Fibroblast of skin of abdomen (primary cell): ENCODE measurements around the gene USP17L13. TPM values are rescaled to one million over a fixed set of nuclear protein-coding genes. Genes with fewer than 3 reads are reported as not detected.
A peak's percentile ranks its signal among the peaks of the same experiment; 100 is the strongest.
"Not testable (repeated sequence)": the region's sequence is repeated elsewhere in the genome, so short reads cannot be mapped to it uniquely, and the experiment has no call there.

Source experiments
- DNase-seq: peaks from one replicate; pipeline ENCODE4 v3.0.0-alpha.2; 2013
- polyA plus RNA-seq, 2 experiments: library from polyadenylated mRNA; unstranded; fragments of 120-200 nt; gene quantifications; one replicate each; pipeline ENCODE4 v1.2.1, GENCODE V29; 2013; ENCODE audit not compliant: insufficient read length in 2 of 2

Gene USP17L13
- not detected for polyA plus RNA-seq (2013, experiment 1 of 2; ENCODE audit: insufficient read length)
- polyA plus RNA-seq (2013, experiment 2 of 2; ENCODE audit: insufficient read length) = not detected

DNA sequence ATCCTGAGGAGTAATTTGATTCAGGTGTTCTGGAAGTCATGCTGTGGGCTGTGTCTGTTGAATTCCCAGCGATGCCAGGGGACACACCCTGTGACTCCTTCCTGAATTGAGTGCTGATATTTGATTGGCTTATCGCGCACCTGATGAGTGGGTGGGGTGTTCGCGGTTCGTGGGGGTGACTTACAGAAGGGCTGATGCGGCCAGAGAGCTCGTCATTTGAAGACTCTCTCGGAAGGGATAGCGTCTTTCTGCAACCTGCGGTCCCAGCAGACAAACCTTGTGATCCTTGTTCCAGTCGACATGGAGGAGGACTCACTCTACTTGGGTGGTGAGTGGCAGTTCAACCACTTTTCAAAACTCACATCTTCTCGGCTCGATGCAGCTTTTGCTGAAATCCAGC, at the start of gene USP17L13:
Gene USP17L13, plus strand, starts transcription at position 301 of the 400 bp plus-strand sequence. Its CDS starts 0 bp downstream, at position 301.
- not testable (repeated sequence) for DNase-seq

DNA sequence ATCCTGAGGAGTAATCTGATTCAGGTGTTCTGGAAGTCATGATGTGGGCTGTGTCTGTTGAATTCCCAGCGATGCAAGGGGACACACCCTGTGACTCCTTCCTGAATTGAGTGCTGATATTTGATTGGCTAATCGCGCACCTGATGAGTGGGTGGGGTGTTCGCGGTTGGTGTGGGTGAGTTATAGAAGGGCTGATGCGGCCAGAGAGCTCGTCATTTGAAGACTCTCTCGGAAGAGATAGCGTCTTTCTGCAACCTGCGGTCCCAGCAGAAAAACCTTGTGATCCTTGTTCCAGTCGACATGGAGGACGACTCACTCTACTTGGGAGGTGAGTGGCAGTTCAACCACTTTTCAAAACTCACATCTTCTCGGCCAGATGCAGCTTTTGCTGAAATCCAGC, 14.3 kb upstream of the USP17L13 start, which contains the start of gene USP17L10:
Gene USP17L10, plus strand, starts transcription at position 301 of the 400 bp plus-strand sequence. Its CDS starts 0 bp downstream, at position 301.
- not testable (repeated sequence) for DNase-seq

DNA sequence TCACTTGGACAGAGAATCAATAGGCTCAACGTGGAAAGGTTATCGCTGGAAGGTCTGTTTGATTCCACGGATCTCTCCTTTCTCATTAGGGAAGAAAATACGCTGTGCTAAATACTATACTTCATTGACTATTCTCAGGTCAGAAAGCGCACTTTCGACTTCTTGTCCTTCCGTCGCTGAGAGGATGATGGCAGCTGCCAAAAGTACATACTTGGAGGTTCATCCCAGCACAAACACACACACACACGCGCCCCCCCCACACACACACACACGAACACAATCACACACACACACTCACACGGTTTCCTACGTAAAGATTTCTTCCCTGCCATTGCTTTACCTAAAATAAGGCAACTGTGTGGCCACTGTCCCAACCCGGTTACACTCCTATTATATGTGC, 10.0 kb upstream of the USP17L13 start:
- not testable (repeated sequence) for DNase-seq

DNA sequence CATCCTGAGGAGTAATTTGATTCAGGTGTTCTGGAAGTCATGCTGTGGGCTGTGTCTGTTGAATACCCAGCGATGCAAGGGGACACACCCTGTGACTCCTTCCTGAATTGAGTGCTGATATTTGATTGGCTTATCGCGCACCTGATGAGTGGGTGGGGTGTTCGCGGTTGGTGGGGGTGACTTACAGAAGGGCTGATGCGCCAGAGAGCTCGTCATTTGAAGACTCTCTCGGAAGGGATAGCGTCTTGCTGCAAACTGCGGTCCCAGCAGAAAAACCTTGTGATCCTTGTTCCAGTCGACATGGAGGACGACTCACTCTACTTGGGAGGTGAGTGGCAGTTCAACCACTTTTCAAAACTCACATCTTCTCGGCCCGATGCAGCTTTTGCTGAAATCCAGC, 9.6 kb upstream of the USP17L13 start, which contains the start of gene USP17L11:
Gene USP17L11, plus strand, starts transcription at position 301 of the 400 bp plus-strand sequence. Its CDS starts 0 bp downstream, at position 301.
- not testable (repeated sequence) for DNase-seq

- not testable (repeated sequence) for DNase-seq
Observed at GRCh38 chr4:9219852-9220251, 4.8 kb upstream of the USP17L13 start, which contains the start of gene USP17L12. Gene USP17L12 (plus strand): TSS chr4:9220152. CDS start chr4:9220152, 0 bp downstream.

- DNase-seq = not testable (repeated sequence)
Observed at GRCh38 chr4:9230249-9230648, 5.6 kb downstream of the USP17L13 start.

GRCh38 chr4:9234085-9234484, 9.4 kb downstream of the USP17L13 start, which contains the start of gene USP17L15:
Gene USP17L15 (plus strand): TSS chr4:9234385. CDS start chr4:9234385, 0 bp downstream.
- DNase-seq = not testable (repeated sequence)

DNA sequence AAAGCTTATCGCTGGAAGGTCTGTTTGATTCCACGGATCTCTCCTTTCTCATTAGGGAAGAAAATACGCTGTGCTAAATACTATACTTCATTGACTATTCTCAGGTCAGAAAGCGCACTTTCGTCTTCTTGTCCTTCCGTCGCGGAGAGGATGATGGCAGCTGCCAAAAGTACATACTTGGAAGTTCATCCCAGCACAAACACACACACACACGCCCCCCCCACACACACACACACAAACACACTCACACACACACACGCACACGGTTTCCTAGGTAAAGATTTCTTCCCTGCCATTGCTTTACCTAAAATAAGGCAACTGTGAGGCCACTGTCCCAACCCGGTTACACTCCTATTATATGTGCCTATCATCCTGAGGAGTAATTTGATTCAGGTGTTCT, 13.8 kb downstream of the USP17L13 start:
- not testable (repeated sequence) for DNase-seq

DNA sequence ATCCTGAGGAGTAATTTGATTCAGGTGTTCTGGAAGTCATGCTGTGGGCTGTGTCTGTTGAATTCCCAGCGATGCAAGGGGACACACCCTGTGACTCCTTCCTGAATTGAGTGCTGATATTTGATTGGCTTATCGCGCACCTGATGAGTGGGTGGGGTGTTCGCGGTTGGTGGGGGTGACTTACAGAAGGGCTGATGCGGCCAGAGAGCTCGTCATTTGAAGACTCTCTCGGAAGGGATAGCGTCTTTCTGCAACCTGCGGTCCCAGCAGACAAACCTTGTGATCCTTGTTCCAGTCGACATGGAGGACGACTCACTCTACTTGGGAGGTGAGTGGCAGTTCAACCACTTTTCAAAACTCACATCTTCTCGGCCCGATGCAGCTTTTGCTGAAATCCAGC, 18.9 kb downstream of the USP17L13 start, which contains the start of gene USP17L17:
Gene USP17L17, plus strand, starts transcription at position 301 of the 400 bp plus-strand sequence. Its CDS starts 0 bp downstream, at position 301.
- DNase-seq = not testable (repeated sequence)

GRCh38 chr4:9247953-9248680, 23.4 kb downstream of the USP17L13 start, which contains the start of gene USP17L18:
Gene USP17L18 (plus strand): TSS chr4:9248630. CDS start chr4:9248630, 0 bp downstream.
- peak; percentile 0 for DNase-seq

GRCh38 chr4:9253078-9253477, 28.4 kb downstream of the USP17L13 start, which contains the start of gene USP17L19:
Gene USP17L19 (plus strand): TSS chr4:9253378. CDS start chr4:9253378, 0 bp downstream.
- not testable (repeated sequence) for DNase-seq

DNA sequence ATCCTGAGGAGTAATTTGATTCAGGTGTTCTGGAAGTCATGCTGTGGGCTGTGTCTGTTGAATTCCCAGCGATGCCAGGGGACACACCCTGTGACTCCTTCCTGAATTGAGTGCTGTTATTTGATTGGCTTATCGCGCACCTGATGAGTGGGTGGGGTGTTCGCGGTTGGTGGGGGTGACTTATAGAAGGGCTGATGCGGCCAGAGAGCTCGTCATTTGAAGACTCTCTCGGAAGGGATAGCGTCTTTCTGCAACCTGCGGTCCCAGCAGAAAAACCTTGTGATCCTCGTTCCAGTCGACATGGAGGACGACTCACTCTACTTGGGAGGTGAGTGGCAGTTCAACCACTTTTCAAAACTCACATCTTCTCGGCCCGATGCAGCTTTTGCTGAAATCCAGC, 33.1 kb downstream of the USP17L13 start, which contains the start of gene USP17L20:
Gene USP17L20, plus strand, starts transcription at position 301 of the 400 bp plus-strand sequence. Its CDS starts 0 bp downstream, at position 301.
- DNase-seq = not testable (repeated sequence)

DNA sequence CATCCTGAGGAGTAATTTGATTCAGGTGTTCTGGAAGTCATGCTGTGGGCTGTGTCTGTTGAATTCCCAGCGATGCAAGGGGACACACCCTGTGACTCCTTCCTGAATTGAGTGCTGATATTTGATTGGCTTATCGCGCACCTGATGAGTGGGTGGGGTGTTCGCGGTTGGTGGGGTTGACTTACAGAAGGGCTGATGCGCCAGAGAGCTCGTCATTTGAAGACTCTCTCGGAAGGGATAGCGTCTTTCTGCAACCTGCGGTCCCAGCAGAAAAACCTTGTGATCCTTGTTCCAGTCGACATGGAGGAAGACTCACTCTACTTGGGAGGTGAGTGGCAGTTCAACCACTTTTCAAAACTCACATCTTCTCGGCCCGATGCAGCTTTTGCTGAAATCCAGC, 37.9 kb downstream of the USP17L13 start, which contains the start of gene USP17L21:
Gene USP17L21, plus strand, starts transcription at position 301 of the 400 bp plus-strand sequence. Its CDS starts 0 bp downstream, at position 301.
- DNase-seq = not testable (repeated sequence)

DNA sequence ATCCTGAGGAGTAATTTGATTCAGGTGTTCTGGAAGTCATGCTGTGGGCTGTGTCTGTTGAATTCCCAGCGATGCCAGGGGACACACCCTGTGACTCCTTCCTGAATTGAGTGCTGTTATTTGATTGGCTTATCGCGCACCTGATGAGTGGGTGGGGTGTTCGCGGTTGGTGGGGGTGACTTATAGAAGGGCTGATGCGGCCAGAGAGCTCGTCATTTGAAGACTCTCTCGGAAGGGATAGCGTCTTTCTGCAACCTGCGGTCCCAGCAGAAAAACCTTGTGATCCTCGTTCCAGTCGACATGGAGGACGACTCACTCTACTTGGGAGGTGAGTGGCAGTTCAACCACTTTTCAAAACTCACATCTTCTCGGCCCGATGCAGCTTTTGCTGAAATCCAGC, 42.6 kb downstream of the USP17L13 start, which contains the start of gene USP17L22:
Gene USP17L22, plus strand, starts transcription at position 301 of the 400 bp plus-strand sequence. Its CDS starts 0 bp downstream, at position 301.
- DNase-seq = not testable (repeated sequence)

DNA sequence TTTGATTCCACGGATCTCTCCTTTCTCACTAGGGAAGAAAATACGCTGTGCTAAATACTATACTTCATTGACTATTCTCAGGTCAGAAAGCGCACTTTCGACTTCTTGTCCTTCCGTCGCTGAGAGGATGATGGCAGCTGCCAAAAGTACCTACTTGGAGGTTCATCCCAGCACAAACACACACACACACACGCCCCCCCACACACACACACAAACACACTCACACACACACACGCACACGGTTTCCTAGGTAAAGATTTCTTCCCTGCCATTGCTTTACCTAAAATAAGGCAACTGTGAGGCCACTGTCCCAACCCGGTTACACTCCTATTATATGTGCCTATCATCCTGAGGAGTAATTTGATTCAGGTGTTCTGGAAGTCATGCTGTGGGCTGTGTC, 47.0 kb downstream of the USP17L13 start:
- not testable (repeated sequence) for DNase-seq
